Lower leg skin (tissue), 3 donors: Measurements from ENCODE around the gene OXNAD1.

Source experiments
- POLR2A ChIP-seq, 2 donors: fragments of 450-650 bp; IDR thresholded peaks; one replicate each; pipeline ENCODE4 v1.6.1; 2016 to 2017; ENCODE audit warnings: antibody characterized with exemption in 2 of 2, mild to moderate bottlenecking in 1 of 2, moderate library complexity in 1 of 2
- TF ChIP-seq, protein P1 (sequence below), 3 donors: fragments of 450-650 bp; IDR thresholded peaks; one replicate each; pipeline ENCODE4 v1.5.1; 2016; ENCODE audit warnings: antibody characterized with exemption in 3 of 3, mild to moderate bottlenecking in 3 of 3, moderate library complexity in 2 of 3

DNA sequence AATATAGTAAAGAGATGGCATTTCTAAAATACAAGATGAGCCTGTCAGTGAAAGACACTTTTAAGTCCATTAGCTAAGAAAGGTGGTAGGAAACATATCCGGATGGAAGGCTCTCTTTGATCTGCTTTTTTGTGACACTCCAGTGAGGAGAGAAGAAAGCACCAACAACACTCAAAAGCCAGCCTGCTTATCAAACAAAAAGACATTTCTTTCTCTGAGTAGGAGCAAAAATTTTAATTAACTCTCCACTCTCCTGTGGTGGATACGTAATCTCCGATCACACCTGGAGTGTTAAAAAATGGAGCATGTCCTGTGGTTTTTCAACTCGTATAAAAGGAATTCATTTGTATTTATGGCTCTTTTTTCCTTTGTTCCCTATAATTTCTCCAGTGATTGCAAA is 65.3 kb downstream of the OXNAD1 start:
- TF ChIP-seq, protein P1, sequence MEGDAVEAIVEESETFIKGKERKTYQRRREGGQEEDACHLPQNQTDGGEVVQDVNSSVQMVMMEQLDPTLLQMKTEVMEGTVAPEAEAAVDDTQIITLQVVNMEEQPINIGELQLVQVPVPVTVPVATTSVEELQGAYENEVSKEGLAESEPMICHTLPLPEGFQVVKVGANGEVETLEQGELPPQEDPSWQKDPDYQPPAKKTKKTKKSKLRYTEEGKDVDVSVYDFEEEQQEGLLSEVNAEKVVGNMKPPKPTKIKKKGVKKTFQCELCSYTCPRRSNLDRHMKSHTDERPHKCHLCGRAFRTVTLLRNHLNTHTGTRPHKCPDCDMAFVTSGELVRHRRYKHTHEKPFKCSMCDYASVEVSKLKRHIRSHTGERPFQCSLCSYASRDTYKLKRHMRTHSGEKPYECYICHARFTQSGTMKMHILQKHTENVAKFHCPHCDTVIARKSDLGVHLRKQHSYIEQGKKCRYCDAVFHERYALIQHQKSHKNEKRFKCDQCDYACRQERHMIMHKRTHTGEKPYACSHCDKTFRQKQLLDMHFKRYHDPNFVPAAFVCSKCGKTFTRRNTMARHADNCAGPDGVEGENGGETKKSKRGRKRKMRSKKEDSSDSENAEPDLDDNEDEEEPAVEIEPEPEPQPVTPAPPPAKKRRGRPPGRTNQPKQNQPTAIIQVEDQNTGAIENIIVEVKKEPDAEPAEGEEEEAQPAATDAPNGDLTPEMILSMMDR (IDR thresholded peaks at IDR 0.05) = no peak
- no peak for TF ChIP-seq POLR2A (IDR thresholded peaks at IDR 0.05)
